Karpas-422 (cell line): ENCODE data around the gene INMT. TPM values are rescaled to one million over a fixed set of nuclear protein-coding genes. Genes with fewer than 3 reads are reported as not detected.
A peak's percentile ranks its signal among the peaks of the same experiment; 100 is the strongest.

Source experiments
- DNase-seq: peaks from one replicate; pipeline ENCODE4 v3.0.0-alpha.2; 2015
- H2AFZ ChIP-seq: fragments of 200-600 bp; sonication (generic); 2 replicates; pipeline ENCODE4 v1.6.1; 2014; ENCODE audit warnings: antibody characterized with exemption, low read length, mixed read lengths
- H3K27ac ChIP-seq: fragments of 200-600 bp; sonication (generic); 2 replicates; pipeline ENCODE4 v1.5.1; 2014; ENCODE audit warnings: mild to moderate bottlenecking, low read length, moderate library complexity
- H3K27me3 ChIP-seq: fragments of 200-600 bp; sonication (generic); 2 replicates; pipeline ENCODE4 v1.6.1; 2014; ENCODE audit warnings: low read length, mixed read lengths
- H3K36me3 ChIP-seq: fragments of 200-600 bp; sonication (generic); 2 replicates; pipeline ENCODE4 v1.6.1; 2014; ENCODE audit warnings: low read length, mixed read lengths; ENCODE audit not compliant: insufficient read depth
- H3K4me1 ChIP-seq: fragments of 200-600 bp; sonication (generic); 2 replicates; pipeline ENCODE4 v1.6.1; 2014; ENCODE audit warnings: mild to moderate bottlenecking, low read length, mixed read lengths
- H3K4me2 ChIP-seq: fragments of 200-600 bp; sonication (generic); 2 replicates; pipeline ENCODE4 v1.6.1; 2014; ENCODE audit warnings: low read length, low read depth, mild to moderate bottlenecking; ENCODE audit not compliant: poor library complexity, severe bottlenecking
- H3K4me3 ChIP-seq: fragments of 200-600 bp; sonication (generic); 2 replicates; pipeline ENCODE4 v1.5.1; 2014; ENCODE audit warnings: mild to moderate bottlenecking, antibody characterized with exemption, low read length, mixed read lengths
- H3K79me2 ChIP-seq: fragments of 200-600 bp; sonication (generic); 2 replicates; pipeline ENCODE4 v1.6.1; 2014; ENCODE audit warnings: mild to moderate bottlenecking, low read length, mixed read lengths
- H3K9ac ChIP-seq: fragments of 200-600 bp; sonication (generic); 2 replicates; pipeline ENCODE4 v1.6.0; 2014; ENCODE audit warnings: low read length
- H3K9me2 ChIP-seq: fragments of 200-600 bp; sonication (generic), shearing (Covaris generic); replicated peaks from 2 replicates; pipeline ENCODE4 v1.6.0; 2014; ENCODE audit warnings: mild to moderate bottlenecking, low read length, moderate library complexity; ENCODE audit not compliant: insufficient read depth
- H3K9me3 ChIP-seq: fragments of 300-700, 200-600 bp; sonication (generic); 2 replicates; pipeline ENCODE4 v1.6.1; 2014; ENCODE audit warnings: low read length, mixed read lengths
- H4K20me1 ChIP-seq: fragments of 200-600 bp; sonication (generic); 2 replicates; pipeline ENCODE4 v1.6.1; 2014; ENCODE audit warnings: mild to moderate bottlenecking, antibody characterized with exemption, low read length, low read depth; ENCODE audit not compliant: insufficient read depth
- total RNA-seq: library from RNA; depleted of rRNA; stranded (reverse); fragments of >200 nt; shearing (Covaris generic); gene quantifications from 2 replicates; pipeline ENCODE4 v1.2.3, GENCODE V29; 2014; ENCODE audit warnings: low replicate concordance

Gene INMT
- total RNA-seq, 1 experiment from 2014 or later: not detected

GRCh38 chr7:30722187-30722586 lies 29.7 kb upstream of the INMT start:
- H3K79me2 ChIP-seq: no peaks in the 10 kb centered on the region

GRCh38 chr7:30722671-30723070 lies 29.3 kb upstream of the INMT start:
- no peaks in the 10 kb centered on the region for H3K9me2 ChIP-seq
- H3K9me3 ChIP-seq: no peaks in the 10 kb centered on the region
- H3K4me3 ChIP-seq: no peak overlapping the region
- no peak overlapping the region for H2AFZ ChIP-seq
- H3K79me2 ChIP-seq: no peaks in the 10 kb centered on the region
- H3K9ac ChIP-seq: no peak overlapping the region
- no peaks in the 10 kb centered on the region for H3K27me3 ChIP-seq
- H4K20me1 ChIP-seq: no peaks in the 10 kb centered on the region
- no peak for DNase-seq
- H3K27ac ChIP-seq: no peak overlapping the region
- H3K4me1 ChIP-seq: peaks cover 16% of the 10 kb centered on the region
- H3K4me2 ChIP-seq: no peak overlapping the region
- H3K36me3 ChIP-seq: no peaks in the 10 kb centered on the region

More at GRCh38 chr7:30722187-30722586, 29.7 kb upstream of the INMT start:
- no peaks in the 10 kb centered on the region for H4K20me1 ChIP-seq
- no peak overlapping the region for H3K4me3 ChIP-seq
- H3K27ac ChIP-seq: no peak overlapping the region
- peaks cover 11% of the 10 kb centered on the region for H3K4me1 ChIP-seq
- no peaks in the 10 kb centered on the region for H3K9me2 ChIP-seq
- no peak overlapping the region for H3K4me2 ChIP-seq
- DNase-seq: no peak
- no peaks in the 10 kb centered on the region for H3K9me3 ChIP-seq
- H3K27me3 ChIP-seq: no peaks in the 10 kb centered on the region
- no peaks in the 10 kb centered on the region for H3K36me3 ChIP-seq
- H3K9ac ChIP-seq: no peak overlapping the region
- no peak overlapping the region for H2AFZ ChIP-seq

GRCh38 chr7:30723776-30724175 lies 28.2 kb upstream of the INMT start:
- no peaks in the 10 kb centered on the region for H3K36me3 ChIP-seq
- no peak overlapping the region for H3K4me2 ChIP-seq
- H3K4me3 ChIP-seq: no peak overlapping the region
- H4K20me1 ChIP-seq: no peaks in the 10 kb centered on the region
- no peaks in the 10 kb centered on the region for H3K9me2 ChIP-seq
- no peak overlapping the region for H3K27ac ChIP-seq
- no peaks in the 10 kb centered on the region for H3K79me2 ChIP-seq
- peaks cover 25% of the 10 kb centered on the region for H3K4me1 ChIP-seq
- H2AFZ ChIP-seq: no peak overlapping the region
- DNase-seq: no peak
- H3K9ac ChIP-seq: no peak overlapping the region
- H3K27me3 ChIP-seq: no peaks in the 10 kb centered on the region
- no peaks in the 10 kb centered on the region for H3K9me3 ChIP-seq

GRCh38 chr7:30726296-30727006 lies 25.5 kb upstream of the INMT start:
- Histone ChIP-seq H3K4me1 (peaks cover 25% of the 10 kb centered on the region), H3K27ac (peak overlapping the region; percentile 64; the same call in 1 of the 2 replicates), H3K9me3 (no peaks in the 10 kb centered on the region), H3K4me3 (peak overlapping the region; percentile 61; the same call in 1 of the 2 replicates), H3K9me2 (no peaks in the 10 kb centered on the region), H3K36me3 (no peaks in the 10 kb centered on the region), H3K9ac (peak overlapping the region; percentile 67), H4K20me1 (no peaks in the 10 kb centered on the region), H3K79me2 (no peaks in the 10 kb centered on the region), H3K27me3 (no peaks in the 10 kb centered on the region), H3K4me2 (peak overlapping the region; percentile 83), H2AFZ (no peak overlapping the region)
- peak; percentile 65 for DNase-seq

- DNase-seq: peak; percentile 78
- Histone ChIP-seq H3K9ac (peak overlapping the region; percentile 67), H4K20me1 (no peaks in the 10 kb centered on the region), H3K36me3 (no peaks in the 10 kb centered on the region), H2AFZ (peak overlapping the region; percentile 54), H3K79me2 (no peaks in the 10 kb centered on the region), H3K27ac (peak overlapping the region; percentile 64; the same call in 1 of the 2 replicates), H3K9me3 (no peaks in the 10 kb centered on the region), H3K4me1 (peaks cover 25% of the 10 kb centered on the region), H3K27me3 (no peaks in the 10 kb centered on the region), H3K9me2 (no peaks in the 10 kb centered on the region), H3K4me3 (peak overlapping the region; percentile 61; the same call in 1 of the 2 replicates), H3K4me2 (peak overlapping the region; percentile 83)
Measured at GRCh38 chr7:30727061-30727945, 24.6 kb upstream of the INMT start.

- H3K9me2 ChIP-seq: no peaks in the 10 kb centered on the region
- no peak overlapping the region for H3K4me2 ChIP-seq
- H4K20me1 ChIP-seq: no peaks in the 10 kb centered on the region
- no peak for DNase-seq
- no peak overlapping the region for H3K27ac ChIP-seq
- H3K79me2 ChIP-seq: no peaks in the 10 kb centered on the region
- no peak overlapping the region for H2AFZ ChIP-seq
- peaks cover 25% of the 10 kb centered on the region for H3K4me1 ChIP-seq
- H3K9me3 ChIP-seq: no peaks in the 10 kb centered on the region
- no peaks in the 10 kb centered on the region for H3K36me3 ChIP-seq
- H3K4me3 ChIP-seq: no peak overlapping the region
- H3K27me3 ChIP-seq: no peaks in the 10 kb centered on the region
- no peak overlapping the region for H3K9ac ChIP-seq
Measured at GRCh38 chr7:30728591-30729100, 23.3 kb upstream of the INMT start.

GRCh38 chr7:30729642-30730041 lies 22.3 kb upstream of the INMT start:
- no peak overlapping the region for H3K4me3 ChIP-seq
- no peak overlapping the region for H3K9ac ChIP-seq
- no peaks in the 10 kb centered on the region for H4K20me1 ChIP-seq
- no peak overlapping the region for H2AFZ ChIP-seq
- no peaks in the 10 kb centered on the region for H3K27me3 ChIP-seq
- H3K4me2 ChIP-seq: no peak overlapping the region
- H3K9me3 ChIP-seq: no peaks in the 10 kb centered on the region
- H3K36me3 ChIP-seq: no peaks in the 10 kb centered on the region
- no peaks in the 10 kb centered on the region for H3K9me2 ChIP-seq
- no peaks in the 10 kb centered on the region for H3K79me2 ChIP-seq
- H3K4me1 ChIP-seq: peaks cover 25% of the 10 kb centered on the region
- DNase-seq: no peak
- H3K27ac ChIP-seq: no peak overlapping the region

- no peak overlapping the region for H3K4me2 ChIP-seq
- no peak for DNase-seq
- no peak overlapping the region for H3K4me3 ChIP-seq
- no peaks in the 10 kb centered on the region for H3K36me3 ChIP-seq
- no peaks in the 10 kb centered on the region for H4K20me1 ChIP-seq
- no peaks in the 10 kb centered on the region for H3K9me2 ChIP-seq
- no peaks in the 10 kb centered on the region for H3K79me2 ChIP-seq
- peaks cover 25% of the 10 kb centered on the region for H3K4me1 ChIP-seq
- no peak overlapping the region for H3K9ac ChIP-seq
- no peak overlapping the region for H3K27ac ChIP-seq
- H3K27me3 ChIP-seq: no peaks in the 10 kb centered on the region
- H3K9me3 ChIP-seq: no peaks in the 10 kb centered on the region
- H2AFZ ChIP-seq: no peak overlapping the region
Measured at GRCh38 chr7:30730097-30730496, 21.8 kb upstream of the INMT start.
